DOHH2 (cell line): ENCODE data around the gene RIMBP2.

ENCODE experiments used
- H3F3A ChIP-seq: fragments of 200-600 bp; sonication (generic), shearing (Covaris generic); 2 replicates; pipeline ENCODE4 v1.6.0; 2016; ENCODE audit warnings: antibody characterized with exemption, mild to moderate bottlenecking; ENCODE audit not compliant: control insufficient read depth, insufficient read depth
- H3K27ac ChIP-seq: fragments of 200-600 bp; sonication (generic); 2 replicates; pipeline ENCODE4 v1.5.1; 2014; ENCODE audit warnings: low read depth, mild to moderate bottlenecking, low read length, moderate library complexity
- H3K27me3 ChIP-seq: fragments of 200-600 bp; sonication (generic); 2 replicates; pipeline ENCODE4 v1.6.1; 2014; ENCODE audit warnings: mild to moderate bottlenecking, low read length, mixed read lengths; ENCODE audit not compliant: control insufficient read depth
- H3K36me3 ChIP-seq: fragments of 200-600 bp; sonication (generic); 2 replicates; pipeline ENCODE4 v1.6.1; 2014; ENCODE audit warnings: mild to moderate bottlenecking, low read length, moderate library complexity, mixed read lengths; ENCODE audit not compliant: control insufficient read depth
- H3K4me1 ChIP-seq: fragments of 200-600 bp; sonication (generic); 2 replicates; pipeline ENCODE4 v1.6.1; 2014; ENCODE audit warnings: mild to moderate bottlenecking, low read length, mixed read lengths; ENCODE audit not compliant: control insufficient read depth
- H3K4me2 ChIP-seq: fragments of 200-600 bp; sonication (generic); 2 replicates; pipeline ENCODE4 v1.6.0; 2014; ENCODE audit warnings: mild to moderate bottlenecking, low read length, moderate library complexity
- H3K4me3 ChIP-seq: fragments of 200-600 bp; sonication (generic); 2 replicates; pipeline ENCODE4 v1.5.1; 2014; ENCODE audit warnings: mild to moderate bottlenecking, low read length, mixed read lengths
- H3K79me2 ChIP-seq: fragments of 200-600 bp; sonication (generic); 2 replicates; pipeline ENCODE4 v1.6.1; 2014; ENCODE audit warnings: mild to moderate bottlenecking, low read length, mixed read lengths; ENCODE audit not compliant: control insufficient read depth
- H3K9me2 ChIP-seq: fragments of 200-600 bp; sonication (generic); replicated peaks from 2 replicates; pipeline ENCODE4 v1.6.1; 2014; ENCODE audit warnings: mild to moderate bottlenecking, low read length, mixed read lengths; ENCODE audit not compliant: control insufficient read depth
- H3K9me3 ChIP-seq: fragments of 200-600 bp; sonication (generic); 2 replicates; pipeline ENCODE4 v1.6.1; 2014; ENCODE audit warnings: antibody characterized with exemption, low read length, mixed read lengths; ENCODE audit not compliant: control insufficient read depth, insufficient read depth
- H4K20me1 ChIP-seq: fragments of 200-600 bp; sonication (generic); 2 replicates; pipeline ENCODE4 v1.6.0; 2014; ENCODE audit warnings: low read depth, mild to moderate bottlenecking, antibody characterized with exemption, low read length, moderate library complexity; ENCODE audit not compliant: control insufficient read depth, insufficient read depth
- EZH2phosphoT487 ChIP-seq: fragments of 200-600 bp; sonication (generic); IDR thresholded peaks from 2 replicates; pipeline ENCODE4 v1.6.1; 2017; ENCODE audit warnings: borderline replicate concordance, mild to moderate bottlenecking, antibody characterized with exemption, low read length, moderate library complexity, mixed read lengths
- TF ChIP-seq, protein P1 (sequence below): fragments of 200-600 bp; sonication (generic); IDR thresholded peaks from one replicate; pipeline ENCODE4 v1.5.1; 2014; ENCODE audit warnings: antibody characterized with exemption, mild to moderate bottlenecking, low read depth, low read length; ENCODE audit not compliant: poor library complexity, severe bottlenecking

Gene RIMBP2

DNA sequence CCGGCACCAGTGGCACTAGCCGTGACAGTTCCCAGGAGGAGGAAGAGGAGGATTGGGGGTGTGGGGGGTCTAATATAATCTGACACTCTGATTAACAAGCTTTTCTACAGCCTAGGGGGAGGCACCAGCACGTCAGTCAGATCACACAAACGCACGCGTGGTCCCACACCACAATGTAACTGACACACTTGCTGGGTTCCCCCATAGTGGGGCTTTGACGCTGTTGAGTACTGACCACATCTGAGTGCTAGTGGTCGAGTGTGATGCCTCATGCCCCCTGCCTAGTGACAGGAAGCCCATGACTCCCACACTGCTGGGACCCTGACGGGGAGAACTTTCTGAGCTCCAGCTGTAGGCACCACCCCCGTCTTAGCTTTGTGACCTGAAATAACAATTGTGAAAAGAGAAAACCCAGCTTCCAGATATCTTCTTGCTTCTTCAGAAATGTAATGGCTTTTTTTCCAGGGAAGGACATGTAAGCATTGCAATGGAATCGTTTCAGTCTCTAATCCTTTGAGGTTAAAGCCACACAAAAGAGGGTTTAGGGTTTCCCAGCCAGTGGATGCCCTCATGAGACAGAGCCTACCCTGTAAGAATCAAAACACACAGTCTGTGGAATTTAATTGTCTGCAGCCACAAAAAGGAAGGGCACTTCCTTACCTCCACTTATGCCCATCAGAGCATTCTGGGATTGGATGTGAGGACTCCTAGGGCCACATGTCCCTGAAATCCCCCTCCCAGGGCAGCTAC lies 194.5 kb downstream of the RIMBP2 start:
- H3K36me3 ChIP-seq = no peaks in the 10 kb centered on the region
- H4K20me1 ChIP-seq = no peaks in the 10 kb centered on the region
- TF ChIP-seq EZH2phosphoT487 = no peak
- TF ChIP-seq, protein P1, sequence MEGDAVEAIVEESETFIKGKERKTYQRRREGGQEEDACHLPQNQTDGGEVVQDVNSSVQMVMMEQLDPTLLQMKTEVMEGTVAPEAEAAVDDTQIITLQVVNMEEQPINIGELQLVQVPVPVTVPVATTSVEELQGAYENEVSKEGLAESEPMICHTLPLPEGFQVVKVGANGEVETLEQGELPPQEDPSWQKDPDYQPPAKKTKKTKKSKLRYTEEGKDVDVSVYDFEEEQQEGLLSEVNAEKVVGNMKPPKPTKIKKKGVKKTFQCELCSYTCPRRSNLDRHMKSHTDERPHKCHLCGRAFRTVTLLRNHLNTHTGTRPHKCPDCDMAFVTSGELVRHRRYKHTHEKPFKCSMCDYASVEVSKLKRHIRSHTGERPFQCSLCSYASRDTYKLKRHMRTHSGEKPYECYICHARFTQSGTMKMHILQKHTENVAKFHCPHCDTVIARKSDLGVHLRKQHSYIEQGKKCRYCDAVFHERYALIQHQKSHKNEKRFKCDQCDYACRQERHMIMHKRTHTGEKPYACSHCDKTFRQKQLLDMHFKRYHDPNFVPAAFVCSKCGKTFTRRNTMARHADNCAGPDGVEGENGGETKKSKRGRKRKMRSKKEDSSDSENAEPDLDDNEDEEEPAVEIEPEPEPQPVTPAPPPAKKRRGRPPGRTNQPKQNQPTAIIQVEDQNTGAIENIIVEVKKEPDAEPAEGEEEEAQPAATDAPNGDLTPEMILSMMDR = no peak
- H3K4me2 ChIP-seq = no peak overlapping the region
- H3K27me3 ChIP-seq = no peaks in the 10 kb centered on the region
- no peaks in the 10 kb centered on the region for H3F3A ChIP-seq
- H3K4me1 ChIP-seq = no peaks in the 10 kb centered on the region
- H3K27ac ChIP-seq = no peak overlapping the region
- no peaks in the 10 kb centered on the region for H3K79me2 ChIP-seq
- no peaks in the 10 kb centered on the region for H3K9me2 ChIP-seq
- H3K4me3 ChIP-seq = no peak overlapping the region
- H3K9me3 ChIP-seq = no peaks in the 10 kb centered on the region

DNA sequence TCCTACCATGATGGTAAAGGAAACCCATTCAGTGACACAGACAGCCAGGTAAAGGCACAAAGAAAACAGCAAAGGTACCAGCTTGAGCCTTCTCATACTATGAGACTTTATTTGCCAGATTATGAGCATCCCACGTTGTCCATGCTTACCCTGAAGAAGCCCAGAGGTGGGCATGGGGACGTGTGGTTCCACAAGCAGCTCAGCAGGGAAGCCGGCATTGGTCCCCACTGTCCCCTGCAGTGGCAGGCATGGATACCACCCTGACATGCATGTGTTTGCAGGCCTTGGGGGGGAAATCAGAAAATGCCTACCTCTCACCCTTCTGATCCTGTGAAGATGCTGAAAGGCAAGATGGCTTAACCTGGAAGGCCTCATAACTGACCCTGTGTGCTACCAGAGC lies 195.3 kb downstream of the RIMBP2 start:
- TF ChIP-seq EZH2phosphoT487 = no peak
- TF ChIP-seq, protein P1 = no peak
- H3K9me3 ChIP-seq = no peaks in the 10 kb centered on the region
- H3K4me2 ChIP-seq = no peak overlapping the region
- no peak overlapping the region for H3K27ac ChIP-seq
- no peaks in the 10 kb centered on the region for H3K4me1 ChIP-seq
- no peaks in the 10 kb centered on the region for H3K9me2 ChIP-seq
- no peaks in the 10 kb centered on the region for H4K20me1 ChIP-seq
- no peaks in the 10 kb centered on the region for H3K79me2 ChIP-seq
- H3K27me3 ChIP-seq = no peaks in the 10 kb centered on the region
- H3K4me3 ChIP-seq = no peak overlapping the region
- no peaks in the 10 kb centered on the region for H3K36me3 ChIP-seq
- no peaks in the 10 kb centered on the region for H3F3A ChIP-seq

DNA sequence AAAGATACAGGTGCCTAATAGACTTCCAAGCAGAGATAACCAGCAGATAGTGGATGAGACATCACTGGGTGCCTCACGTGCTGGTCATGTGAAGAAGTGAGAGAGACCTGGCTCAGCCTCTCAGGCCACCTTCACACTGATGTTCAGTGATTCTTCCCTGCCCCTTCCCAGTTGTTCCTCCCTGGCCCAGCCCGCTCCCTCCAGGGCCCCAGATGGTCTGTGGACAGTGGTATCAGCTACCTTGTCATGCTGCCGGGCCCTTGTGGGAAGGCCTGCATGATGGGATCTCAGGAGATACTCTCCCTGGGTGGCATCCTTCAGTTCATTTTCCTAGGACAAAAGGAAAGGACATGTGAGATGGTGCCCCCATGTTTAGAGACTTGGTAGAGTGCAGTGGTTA lies 198.5 kb downstream of the RIMBP2 start:
- H3K9me3 ChIP-seq = no peaks in the 10 kb centered on the region
- no peaks in the 10 kb centered on the region for H3K36me3 ChIP-seq
- H3K4me1 ChIP-seq = no peaks in the 10 kb centered on the region
- H3K4me3 ChIP-seq = no peak overlapping the region
- H3K9me2 ChIP-seq = no peaks in the 10 kb centered on the region
- no peak overlapping the region for H3K27ac ChIP-seq
- no peaks in the 10 kb centered on the region for H3K79me2 ChIP-seq
- H4K20me1 ChIP-seq = no peaks in the 10 kb centered on the region
- no peak overlapping the region for H3K4me2 ChIP-seq
- TF ChIP-seq EZH2phosphoT487 = no peak
- TF ChIP-seq, protein P1 = no peak
- no peaks in the 10 kb centered on the region for H3F3A ChIP-seq
- no peaks in the 10 kb centered on the region for H3K27me3 ChIP-seq
